ENCODE measurements around the gene CPN1.

The CPN1 gene

GRCh38 chr10:99999319-100000108 is 82.2 kb downstream of the CPN1 start:
- peak overlapping the region; percentile 53 for H3K27ac ChIP-seq (ENCODE audit: low read depth, low read length)
- no peak overlapping the region for H3K9ac ChIP-seq (ENCODE audit: low read length)
- H3K4me1 ChIP-seq (ENCODE audit: control insufficient read depth, insufficient read depth, low read length): peaks cover 42% of the 10 kb centered on the region
- H3K4me3 ChIP-seq (ENCODE audit: low read length): no peak overlapping the region
- H3K27me3 ChIP-seq (ENCODE audit: control insufficient read depth, insufficient read depth, low read length): no peaks in the 10 kb centered on the region
- H3K36me3 ChIP-seq (ENCODE audit: control insufficient read depth, insufficient read depth, low read length): no peaks in the 10 kb centered on the region

- H3K27me3 ChIP-seq (ENCODE audit: control insufficient read depth, insufficient read depth, low read length): no peaks in the 10 kb centered on the region
- no peak overlapping the region for H3K27ac ChIP-seq (ENCODE audit: low read depth, low read length)
- H3K9ac ChIP-seq (ENCODE audit: low read length): no peak overlapping the region
- H3K36me3 ChIP-seq (ENCODE audit: control insufficient read depth, insufficient read depth, low read length): no peaks in the 10 kb centered on the region
- H3K4me3 ChIP-seq (ENCODE audit: low read length): no peak overlapping the region
- peaks cover 48% of the 10 kb centered on the region for H3K4me1 ChIP-seq (ENCODE audit: control insufficient read depth, insufficient read depth, low read length)
Observed at GRCh38 chr10:99998889-99999288, 82.8 kb downstream of the CPN1 start.

DNA sequence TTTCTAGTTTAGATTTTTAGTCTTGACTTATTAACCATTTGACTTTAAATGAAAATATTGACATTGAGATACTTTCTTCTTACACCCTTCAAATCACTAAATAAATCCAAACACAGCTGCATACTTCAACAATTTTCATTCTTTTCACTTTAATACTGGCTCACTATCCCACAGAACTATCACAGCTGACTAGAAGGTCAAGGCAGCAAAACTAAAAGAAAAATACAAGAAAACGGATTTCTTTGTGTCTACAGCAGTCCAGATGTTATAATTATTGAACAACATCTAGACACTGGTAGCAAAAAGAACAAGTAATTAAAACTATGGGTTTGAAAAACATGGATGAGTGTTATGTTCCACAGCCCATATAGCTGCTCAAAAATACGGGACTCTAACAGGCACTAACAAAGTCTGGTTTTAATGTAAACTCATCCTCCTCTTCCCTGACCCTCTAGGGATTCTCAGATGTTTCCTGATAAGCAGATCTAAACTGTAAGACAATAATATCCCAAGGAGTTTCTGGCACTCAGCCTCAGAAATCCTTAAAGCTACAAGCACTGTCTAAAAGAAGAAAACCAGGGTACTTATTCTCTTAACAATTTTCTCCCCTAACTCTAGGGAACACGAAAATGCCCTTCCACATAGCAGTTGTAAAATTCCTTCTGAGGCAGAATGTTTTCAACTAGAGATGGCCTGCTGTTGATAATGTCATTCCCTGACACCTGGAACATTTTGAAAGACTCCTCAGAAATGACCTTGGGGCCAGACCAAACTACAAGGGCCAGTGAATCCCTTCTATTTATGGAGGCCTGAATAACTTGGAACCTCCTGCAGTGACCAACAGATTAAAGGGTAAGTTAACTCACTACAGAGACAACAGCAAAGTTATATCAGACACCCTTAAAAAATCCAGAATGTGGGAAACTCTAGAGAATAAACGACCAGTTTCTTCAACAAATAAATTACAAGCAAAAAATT is 84.7 kb downstream of the CPN1 start:
- Histone ChIP-seq H3K36me3 (ENCODE audit: control insufficient read depth, insufficient read depth, low read length) (no peaks in the 10 kb centered on the region), H3K27ac (ENCODE audit: low read depth, low read length) (peak overlapping the region; percentile 50), H3K27me3 (ENCODE audit: control insufficient read depth, insufficient read depth, low read length) (no peaks in the 10 kb centered on the region), H3K4me1 (ENCODE audit: control insufficient read depth, insufficient read depth, low read length) (peaks cover 50% of the 10 kb centered on the region), H3K9ac (ENCODE audit: low read length) (no peak overlapping the region), H3K4me3 (ENCODE audit: low read length) (peak overlapping the region; percentile 13)

- Histone ChIP-seq H3K4me3 (ENCODE audit: low read length) (no peak overlapping the region), H3K9ac (ENCODE audit: low read length) (no peak overlapping the region), H3K27me3 (ENCODE audit: control insufficient read depth, insufficient read depth, low read length) (no peaks in the 10 kb centered on the region), H3K27ac (ENCODE audit: low read depth, low read length) (no peak overlapping the region), H3K4me1 (ENCODE audit: control insufficient read depth, insufficient read depth, low read length) (peaks cover 48% of the 10 kb centered on the region), H3K36me3 (ENCODE audit: control insufficient read depth, insufficient read depth, low read length) (no peaks in the 10 kb centered on the region)
Observed at GRCh38 chr10:99995713-99996112, 86.0 kb downstream of the CPN1 start.

DNA sequence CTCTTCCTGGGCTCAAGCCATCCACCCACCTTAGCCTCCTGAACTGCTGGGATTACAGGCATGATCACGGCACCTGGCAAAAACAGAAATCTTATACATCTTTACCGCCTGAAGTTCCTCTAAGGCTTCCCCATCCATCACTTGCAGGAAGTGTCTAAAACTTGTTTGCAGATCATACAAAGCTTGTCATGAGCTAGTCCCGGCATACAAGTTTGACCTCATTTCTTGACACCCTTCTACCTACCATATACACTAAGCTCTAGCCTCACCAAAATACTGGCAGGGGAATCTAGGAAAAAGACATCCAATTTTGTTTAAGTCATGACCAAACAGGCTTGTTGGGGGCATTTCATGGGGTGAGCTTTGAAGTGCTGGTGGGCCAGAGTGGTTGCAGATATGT is 86.4 kb downstream of the CPN1 start:
- H3K27ac ChIP-seq (ENCODE audit: low read depth, low read length): no peak overlapping the region
- H3K9ac ChIP-seq (ENCODE audit: low read length): no peak overlapping the region
- H3K4me3 ChIP-seq (ENCODE audit: low read length): no peak overlapping the region
- H3K4me1 ChIP-seq (ENCODE audit: control insufficient read depth, insufficient read depth, low read length): peaks cover 45% of the 10 kb centered on the region
- no peaks in the 10 kb centered on the region for H3K36me3 ChIP-seq (ENCODE audit: control insufficient read depth, insufficient read depth, low read length)
- no peaks in the 10 kb centered on the region for H3K27me3 ChIP-seq (ENCODE audit: control insufficient read depth, insufficient read depth, low read length)

- Histone ChIP-seq H3K27me3 (ENCODE audit: control insufficient read depth, insufficient read depth, low read length) (no peaks in the 10 kb centered on the region), H3K9ac (ENCODE audit: low read length) (no peak overlapping the region), H3K27ac (ENCODE audit: low read depth, low read length) (peak overlapping the region; percentile 43), H3K36me3 (ENCODE audit: control insufficient read depth, insufficient read depth, low read length) (no peaks in the 10 kb centered on the region), H3K4me3 (ENCODE audit: low read length) (no peak overlapping the region), H3K4me1 (ENCODE audit: control insufficient read depth, insufficient read depth, low read length) (peaks cover 40% of the 10 kb centered on the region)
Observed at GRCh38 chr10:99994801-99995200, 86.9 kb downstream of the CPN1 start.

DNA sequence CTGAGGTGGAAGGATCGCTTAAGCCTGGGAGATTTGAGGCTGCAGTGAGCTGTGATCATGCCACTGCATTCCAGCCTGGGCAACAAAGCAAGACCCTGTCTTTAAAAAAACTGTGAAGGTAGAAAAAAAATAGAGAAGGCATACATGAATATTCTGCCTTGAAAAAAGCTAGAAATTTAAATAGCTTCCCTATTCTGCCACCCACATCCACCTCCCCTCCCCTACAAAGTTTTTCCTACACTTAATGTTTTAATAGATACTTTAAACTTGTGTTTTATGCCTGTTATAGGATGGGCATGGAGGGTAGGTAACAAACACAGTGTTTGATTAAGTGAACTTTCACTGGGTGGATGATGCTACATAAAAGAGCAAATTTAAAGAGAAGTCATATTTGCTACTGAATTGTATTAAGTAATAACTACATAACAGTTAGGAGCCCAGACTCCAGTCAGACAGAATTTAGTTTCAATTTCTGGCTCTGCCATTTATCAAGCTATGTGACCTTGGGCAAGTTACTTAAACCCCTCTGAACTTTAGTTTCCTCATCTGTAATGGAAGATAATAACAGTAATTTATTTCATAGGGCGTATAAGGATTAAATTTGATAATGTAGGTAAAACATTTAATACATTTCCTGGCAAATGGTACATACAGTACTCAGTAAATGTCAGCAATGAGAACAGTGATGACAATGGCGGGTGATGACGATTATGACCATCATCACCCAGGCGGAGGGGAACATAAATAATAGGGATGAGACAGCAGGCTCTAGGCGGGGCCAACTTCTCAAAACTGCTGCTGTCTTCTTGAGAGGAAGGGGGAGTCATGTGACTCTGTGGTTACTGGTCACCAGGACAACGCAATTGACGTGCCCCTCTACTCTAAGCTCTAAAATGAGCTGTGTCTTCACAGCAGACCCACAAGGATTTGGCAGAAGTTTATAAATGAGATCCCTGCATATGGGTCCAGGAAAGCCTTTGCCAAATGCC is 87.7 kb downstream of the CPN1 start:
- peak overlapping the region; percentile 43 for H3K27ac ChIP-seq (ENCODE audit: low read depth, low read length)
- H3K4me3 ChIP-seq (ENCODE audit: low read length): no peak overlapping the region
- no peaks in the 10 kb centered on the region for H3K27me3 ChIP-seq (ENCODE audit: control insufficient read depth, insufficient read depth, low read length)
- H3K9ac ChIP-seq (ENCODE audit: low read length): no peak overlapping the region
- H3K36me3 ChIP-seq (ENCODE audit: control insufficient read depth, insufficient read depth, low read length): no peaks in the 10 kb centered on the region
- peaks cover 32% of the 10 kb centered on the region for H3K4me1 ChIP-seq (ENCODE audit: control insufficient read depth, insufficient read depth, low read length)

Data from rectal smooth muscle tissue (tissue), 1 donor.